ENCODE results near the gene TMEM41B.
"Not testable (repeated sequence)": the region's sequence is repeated elsewhere in the genome, so short reads cannot be mapped to it uniquely, and the experiment has no call there.

TMEM41B gene

DNA sequence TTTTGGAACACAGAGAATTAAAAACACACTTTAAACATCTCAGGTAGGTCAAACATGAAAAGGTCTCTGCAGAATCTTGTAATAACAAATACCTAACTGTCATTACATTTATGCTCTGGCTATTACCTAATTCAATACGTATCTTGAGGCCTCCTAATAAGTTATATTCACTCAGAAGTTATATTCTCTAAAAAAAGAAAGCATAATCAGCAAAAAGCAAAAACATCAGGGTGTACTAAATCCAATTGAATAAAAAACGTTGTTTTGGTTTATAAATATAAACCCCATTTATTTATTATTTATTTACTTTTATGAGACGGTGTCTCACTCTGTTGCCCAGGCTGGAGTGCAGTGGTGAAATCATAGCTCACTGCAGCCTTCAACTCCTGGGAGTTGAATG lies 10.2 kb downstream of the TMEM41B start:
- DNase-seq: no peak

DNA sequence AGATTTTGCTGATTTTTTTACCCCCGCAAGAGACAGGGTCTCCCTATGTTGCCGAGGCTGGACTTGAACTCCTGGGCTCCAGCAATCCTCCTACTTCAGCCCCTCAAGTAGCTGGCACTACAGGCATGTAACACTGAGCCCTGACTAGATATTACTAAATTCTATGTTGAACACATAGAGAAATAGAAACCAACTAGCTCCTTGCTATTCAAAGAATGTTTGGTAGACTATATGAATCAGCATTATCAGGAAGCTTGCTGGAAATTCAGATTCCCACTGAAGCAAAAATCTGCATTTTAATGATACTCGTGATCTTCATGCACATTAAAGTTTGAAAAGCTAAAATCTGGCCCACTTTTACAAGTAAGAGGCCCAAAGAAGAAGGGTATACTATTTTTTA lies 11.9 kb downstream of the TMEM41B start:
- no peak for DNase-seq

- no peak for DNase-seq
These were observed 12.7 kb downstream of the TMEM41B start for GRCh38 chr11:9301720-9302119.

DNA sequence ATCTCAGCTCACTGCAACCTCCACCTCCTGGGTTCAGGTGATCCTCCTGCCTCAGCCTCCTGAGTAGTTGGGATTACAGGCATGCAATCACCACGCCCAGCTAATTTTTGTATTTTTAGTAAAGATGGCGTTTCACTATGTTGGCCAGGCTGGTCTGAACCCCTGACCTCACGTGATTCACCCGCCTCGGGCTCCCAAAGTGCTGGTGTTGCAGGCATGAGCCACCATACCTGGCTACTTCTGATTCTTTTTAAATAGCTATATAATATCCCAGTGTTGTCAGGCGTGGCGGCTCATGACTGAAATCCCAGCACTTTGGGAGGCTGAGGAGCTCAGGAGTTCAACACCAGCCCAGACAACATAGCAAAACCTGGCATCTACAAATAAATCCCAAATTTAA lies 20.7 kb downstream of the TMEM41B start:
- DNase-seq: no peak

GRCh38 chr11:9285850-9286587 lies 28.4 kb downstream of the TMEM41B start:
- no peak for DNase-seq

DNA sequence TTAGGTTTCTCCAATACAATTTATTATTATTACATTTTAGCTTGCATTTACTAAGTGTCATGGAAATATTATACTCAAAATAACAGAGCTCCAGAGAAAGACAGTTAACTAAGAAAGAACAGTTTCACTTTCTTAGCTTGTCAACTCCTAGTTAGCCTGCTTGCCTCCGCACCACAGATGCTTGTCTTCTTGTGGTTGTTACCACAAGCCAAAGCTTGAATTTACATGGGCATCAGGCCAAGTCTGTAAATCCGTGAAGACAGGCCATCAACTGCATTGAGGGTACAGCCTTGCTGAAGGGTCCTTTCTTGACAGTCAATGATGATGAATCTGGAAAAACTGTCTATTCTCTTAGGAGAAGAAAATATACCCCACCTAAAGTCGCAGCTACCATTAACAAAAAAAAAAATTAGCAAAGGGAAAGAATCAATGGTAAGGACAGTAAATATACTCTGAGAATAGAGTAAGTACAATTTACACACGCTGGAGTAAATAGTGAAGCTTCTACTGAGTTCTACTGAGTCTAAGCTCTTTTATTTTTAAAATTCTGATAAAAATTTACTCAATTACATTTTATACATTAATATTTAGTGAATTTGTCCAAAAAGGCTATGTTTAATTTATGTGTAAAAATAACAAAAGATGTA lies 33.6 kb downstream of the TMEM41B start:
- DNase-seq: peak; percentile 18

GRCh38 chr11:9277176-9277575 lies 37.2 kb downstream of the TMEM41B start:
- no peak for DNase-seq

- no peak for DNase-seq
These were observed 37.8 kb downstream of the TMEM41B start for GRCh38 chr11:9276571-9276970.

- no peak for DNase-seq
These were observed 39.7 kb downstream of the TMEM41B start for GRCh38 chr11:9274499-9275258.

DNA sequence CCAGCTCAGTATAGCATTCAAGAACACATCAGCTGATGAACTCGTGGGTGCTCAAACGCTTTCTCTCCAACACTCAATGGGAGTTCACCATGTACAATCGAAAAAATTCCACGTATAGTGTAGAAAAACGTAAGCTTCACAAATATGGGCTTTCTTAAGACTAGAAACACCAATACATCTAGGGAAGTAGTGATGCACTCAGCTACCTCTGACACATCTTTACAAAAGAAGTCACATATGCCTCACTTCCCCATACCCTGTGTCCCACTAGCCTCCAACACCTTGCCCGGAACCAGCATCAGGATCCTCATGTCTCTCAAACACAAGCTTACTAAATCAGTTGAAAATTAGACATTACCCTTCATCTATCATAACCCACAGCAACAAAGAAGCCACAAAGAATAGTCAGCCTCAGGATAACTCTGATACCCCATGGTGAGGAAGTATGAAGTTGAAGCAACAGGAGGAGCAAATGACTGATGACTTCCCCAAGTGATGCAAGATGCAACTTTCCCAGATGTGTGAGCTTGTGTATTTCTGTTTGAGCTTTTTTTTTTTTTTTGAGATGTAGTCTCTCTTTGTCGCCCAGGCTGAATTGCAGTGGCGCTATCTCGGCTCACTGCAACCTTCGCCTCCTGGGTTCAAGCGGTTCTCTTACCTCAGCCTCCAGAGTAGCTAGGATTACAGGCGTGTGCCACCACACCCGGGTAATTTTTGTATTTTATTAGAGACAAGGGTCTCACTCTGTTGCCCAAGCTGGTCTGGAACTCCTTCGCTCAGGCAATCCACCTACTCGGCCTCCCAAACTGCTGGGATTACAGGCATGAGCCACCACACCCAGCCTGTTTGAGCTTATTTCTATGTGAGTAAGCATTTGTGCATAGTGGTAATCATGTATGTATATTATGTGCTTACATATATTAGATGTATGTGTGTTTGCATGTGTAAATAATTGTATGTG lies 40.7 kb downstream of the TMEM41B start:
- DNase-seq: no peak

DNA sequence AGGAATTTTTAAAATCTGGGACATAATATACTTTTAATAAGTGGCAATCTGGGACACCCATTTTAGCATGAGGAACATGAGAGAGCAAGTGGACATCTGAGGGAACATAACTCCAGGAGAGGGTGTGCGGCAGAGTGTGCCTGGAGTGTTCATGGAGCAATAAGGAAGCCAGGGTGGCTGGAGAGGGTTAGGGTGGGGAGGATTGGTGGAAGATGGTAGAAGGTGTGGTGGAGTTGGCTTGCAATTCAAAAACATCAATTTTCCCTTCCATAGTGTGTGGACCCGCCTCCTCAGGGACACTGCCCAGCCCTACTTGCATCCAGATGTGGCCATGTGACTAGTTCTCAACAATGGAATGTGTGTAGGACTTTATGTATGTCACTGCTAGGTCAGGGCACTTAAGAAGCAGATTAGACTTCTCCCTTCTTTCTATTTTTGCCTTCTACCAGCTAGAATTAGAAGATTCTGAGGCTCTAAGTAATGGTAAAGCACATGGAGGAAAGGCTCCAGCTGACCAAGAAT lies 44.8 kb downstream of the TMEM41B start:
- no peak for DNase-seq

DNA sequence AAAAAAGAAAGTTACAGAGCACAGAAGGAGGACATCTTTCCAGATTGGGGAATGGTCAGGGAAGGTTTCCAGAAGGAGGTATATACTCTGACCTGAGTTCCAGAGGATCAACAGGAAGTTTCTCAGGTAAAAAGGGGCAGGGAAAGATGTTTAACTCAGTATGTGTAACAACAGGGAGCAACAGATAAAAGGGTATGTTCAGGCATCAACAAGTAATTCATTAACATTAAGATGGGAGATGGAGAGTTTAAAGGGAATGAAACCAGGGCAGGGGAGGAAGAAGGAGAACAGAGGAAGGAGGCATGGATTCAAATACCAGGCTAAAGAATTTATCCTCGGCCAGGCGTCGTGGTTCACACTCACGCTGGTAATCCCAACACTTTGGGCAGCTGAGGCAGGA lies 46.7 kb downstream of the TMEM41B start:
- no peak for DNase-seq

DNA sequence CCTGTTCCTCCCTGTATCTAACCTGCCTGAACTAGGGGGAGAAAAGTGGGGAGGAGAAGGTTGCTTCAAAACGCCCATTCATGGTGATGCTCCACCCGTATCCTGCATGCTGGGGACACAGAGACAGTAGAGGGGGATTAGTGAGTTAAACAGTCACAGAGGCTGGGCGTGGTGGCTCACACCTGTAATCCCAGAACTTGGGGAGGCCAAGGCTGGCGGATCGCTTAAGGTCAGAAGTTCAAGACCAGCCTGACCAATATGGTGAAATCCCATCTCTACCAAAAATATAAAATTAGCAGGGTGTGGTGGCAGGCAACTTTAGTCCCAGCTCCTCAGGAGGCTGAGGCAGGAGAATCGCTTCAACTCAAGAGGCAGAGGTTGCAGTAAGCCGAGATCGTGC lies 47.5 kb downstream of the TMEM41B start:
- DNase-seq: no peak

- no peak for DNase-seq
These were observed 48.2 kb downstream of the TMEM41B start for GRCh38 chr11:9266132-9266736.

DNA sequence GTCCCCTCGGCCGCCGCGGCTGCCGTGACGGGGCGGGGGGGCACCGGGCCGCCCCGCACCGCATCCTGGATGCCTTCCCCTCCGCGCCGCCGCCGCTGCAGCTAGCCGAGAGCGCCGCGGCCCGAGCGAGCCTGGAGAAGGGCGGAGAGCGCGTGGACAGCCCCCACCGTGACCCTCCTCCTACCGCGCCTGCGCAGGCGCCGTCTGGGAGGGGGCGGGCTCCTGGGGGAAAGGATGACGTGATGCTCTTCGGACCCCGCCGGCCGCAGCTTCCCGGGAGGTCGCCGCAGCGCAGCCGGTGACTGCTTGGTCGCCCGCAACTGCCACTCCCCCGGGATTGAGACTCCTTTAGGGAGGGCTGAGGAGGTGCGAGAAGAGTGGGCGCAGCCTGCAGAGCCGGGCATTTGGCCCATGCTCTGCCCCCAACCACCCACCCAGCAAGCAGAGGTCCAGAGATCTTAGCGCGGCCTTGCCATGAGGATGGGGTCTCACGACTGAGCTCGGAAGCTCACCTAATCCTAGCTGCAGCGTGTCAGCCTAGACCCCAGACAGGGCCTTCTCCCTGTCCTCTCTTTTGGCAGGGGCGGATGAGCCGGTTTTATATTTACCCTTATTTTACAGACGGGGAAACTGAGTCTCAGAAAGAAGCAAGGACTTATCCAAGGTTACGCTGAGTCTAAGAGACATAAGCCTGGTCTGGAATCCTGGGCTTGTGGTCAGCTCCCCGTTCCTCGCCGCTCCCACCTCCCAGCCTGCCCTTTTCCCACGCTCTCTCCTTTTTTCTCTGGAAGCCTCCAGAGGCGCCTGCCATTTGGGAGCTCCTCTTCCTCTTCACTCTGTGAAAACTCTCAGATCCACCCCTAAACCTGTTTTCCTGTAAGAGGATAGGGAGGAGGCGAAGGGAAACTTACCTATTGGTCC lies 48.9 kb downstream of the TMEM41B start, which contains the start of gene DENND5A:
Gene DENND5A (minus strand): TSS at position 140 of the 921 bp plus-strand sequence. CDS start 281 bp downstream, outside the sequence.
- DNase-seq: peak; percentile 63

DNA sequence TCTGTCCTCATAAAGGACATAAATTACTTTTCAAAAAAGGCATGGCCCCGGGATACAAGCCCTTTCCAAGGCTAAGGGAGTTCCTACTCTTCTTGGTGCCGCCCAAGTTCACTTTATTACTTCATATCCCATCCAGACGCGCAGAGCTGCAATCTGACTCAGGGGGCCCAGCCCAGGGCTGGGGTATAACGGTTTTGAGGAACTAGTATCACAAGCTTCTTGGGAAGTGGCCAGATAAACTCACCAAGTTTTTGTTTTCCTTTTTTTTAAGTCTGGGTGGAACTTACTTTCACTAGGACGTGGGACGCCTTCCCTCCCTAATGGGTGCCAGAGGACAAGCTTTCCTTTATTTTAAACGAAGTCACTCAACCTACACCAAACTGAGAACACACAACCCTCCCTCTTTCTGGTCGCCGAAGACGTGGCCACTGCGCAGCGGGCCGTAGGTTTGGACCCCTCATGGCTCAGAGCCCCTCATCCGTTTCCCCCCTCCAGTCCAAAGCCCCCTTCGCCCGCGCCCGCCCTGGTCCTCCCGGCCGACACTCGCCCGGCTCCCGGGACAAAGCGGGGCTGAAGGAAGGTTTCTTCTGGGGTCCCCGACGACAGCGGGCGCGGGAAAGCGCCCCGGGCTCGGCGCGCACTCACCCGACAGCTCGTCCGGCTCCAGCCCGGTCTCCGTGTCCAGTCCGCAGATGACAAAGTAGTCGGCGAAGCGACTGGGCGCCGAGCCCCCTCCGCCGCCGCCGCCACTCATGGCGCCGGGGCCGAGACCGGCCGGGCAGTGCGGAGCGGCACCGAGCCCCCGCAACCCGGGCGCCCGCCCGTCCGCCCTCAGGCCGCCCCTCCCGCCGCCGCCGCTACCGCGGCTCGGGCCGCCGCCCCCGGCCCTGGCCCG lies 49.8 kb downstream of the TMEM41B start:
- no peak for DNase-seq

DNA sequence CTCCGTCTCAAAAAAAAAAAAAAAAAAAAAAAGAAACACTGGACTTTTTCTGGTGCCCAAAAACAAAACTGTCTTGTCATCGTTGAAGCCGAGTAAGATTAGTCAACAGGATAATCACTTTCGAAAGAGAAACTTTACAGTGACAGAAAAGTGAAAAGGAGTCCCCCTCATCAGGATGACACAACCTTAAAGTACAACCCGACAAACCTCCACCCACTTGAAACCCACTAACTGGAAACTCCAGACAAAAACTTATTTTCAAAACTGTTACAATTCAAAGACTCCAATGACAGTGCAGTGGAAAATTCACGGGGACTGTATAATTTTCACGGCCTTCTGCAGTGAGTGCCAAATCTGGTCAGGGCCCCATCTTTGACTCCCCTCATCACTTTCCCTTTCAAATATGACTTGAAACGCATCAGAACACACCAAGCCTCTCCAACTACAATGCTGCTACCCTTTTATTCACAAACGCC lies 50.5 kb downstream of the TMEM41B start:
- no peak for DNase-seq

DNA sequence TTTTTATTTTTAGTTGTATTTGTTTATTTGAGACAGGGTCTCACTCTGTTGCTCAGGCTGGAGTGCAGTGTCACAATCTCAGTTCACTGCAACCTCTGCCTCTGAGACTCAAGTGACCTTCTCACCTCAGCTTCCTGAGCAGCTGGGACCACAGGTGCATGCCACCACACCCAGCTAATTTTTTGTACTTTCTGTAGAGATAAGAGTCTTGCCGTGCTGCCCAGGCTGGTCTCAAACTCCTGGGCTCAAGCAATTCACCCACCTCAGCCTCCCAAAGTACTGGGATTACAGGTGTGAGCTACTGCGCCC lies 53.6 kb downstream of the TMEM41B start:
- not testable (repeated sequence) for DNase-seq

- no peak for DNase-seq
These were observed 54.2 kb downstream of the TMEM41B start for GRCh38 chr11:9259981-9260837.

Measured in DMS153 (cell line).